Tibial nerve (tissue), 3 donors: ENCODE results near the gene MYO15B.
"Not testable (repeated sequence)": the region's sequence is repeated elsewhere in the genome, so short reads cannot be mapped to it uniquely, and the experiment has no call there.

Experiments
- CTCF ChIP-seq, 5 experiments: fragments of 200-600 bp in 3 of 5; fragments of 450-650 bp in 2 of 5; sonication (generic) in 3 of 5; IDR thresholded peaks; one replicate each; pipeline ENCODE4 v1.5.1; 2016 to 2019; ENCODE audit warnings: antibody characterized with exemption in 5 of 5, mild to moderate bottlenecking in 3 of 5, moderate library complexity in 2 of 5
- POLR2A ChIP-seq, 2 donors: fragments of 450-650 bp; IDR thresholded peaks; one replicate each; pipeline ENCODE4 v1.6.1; 2017; ENCODE audit warnings: antibody characterized with exemption in 2 of 2, mild to moderate bottlenecking in 2 of 2, moderate library complexity in 2 of 2

GRCh38 chr17:75593430-75593829 is 5.8 kb downstream of the MYO15B start:
- TF ChIP-seq POLR2A, CTCF (IDR thresholded peaks at IDR 0.05): not testable (repeated sequence)
